ENCODE results near the gene GJD4.
A peak's percentile ranks its signal among the peaks of the same experiment; 100 is the strongest.

The GJD4 gene

DNA sequence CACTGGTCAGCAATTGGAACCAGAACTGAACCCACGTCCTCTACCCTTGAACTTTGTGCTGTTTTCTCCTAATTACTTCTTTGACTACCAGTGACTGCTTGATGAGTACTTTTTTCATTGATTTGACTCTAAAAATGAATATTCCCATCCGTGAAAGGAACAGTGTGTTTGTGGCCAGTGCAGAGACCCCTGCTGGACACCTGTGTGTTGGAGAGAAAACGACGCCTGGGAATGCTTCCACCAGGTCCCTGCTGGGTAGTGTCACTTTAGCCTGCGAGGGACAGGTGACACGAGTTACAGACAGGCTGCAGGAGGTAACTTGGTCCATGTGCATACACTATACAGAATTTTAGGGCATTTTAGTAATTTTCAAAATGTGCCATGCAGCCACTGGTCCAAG is 6.8 kb upstream of the GJD4 start:
- Histone ChIP-seq H3K79me2 (ENCODE audit: insufficient read depth, low read length) (no peaks in the 10 kb centered on the region), H3K9me2 (replicated peaks; ENCODE audit: low read depth, low read length) (no peaks in the 10 kb centered on the region), H4K20me1 (ENCODE audit: insufficient read depth, low read length, poor library complexity, severe bottlenecking) (no peaks in the 10 kb centered on the region), H3K4me2 (ENCODE audit: low read depth, low read length, poor library complexity, severe bottlenecking) (no peak overlapping the region), H3K27me3 (ENCODE audit: insufficient read depth, low read length, poor library complexity, severe bottlenecking) (no peaks in the 10 kb centered on the region), H3K9ac (ENCODE audit: low read depth, low read length, poor library complexity, severe bottlenecking) (no peak overlapping the region), H3K4me1 (ENCODE audit: insufficient read depth, low read length, poor library complexity, severe bottlenecking) (no peaks in the 10 kb centered on the region), H2AFZ (ENCODE audit: low read length) (no peak overlapping the region), H3K4me3 (ENCODE audit: low read length, poor library complexity, severe bottlenecking) (no peak overlapping the region), H3F3A (ENCODE audit: low read depth) (no peaks in the 10 kb centered on the region), H3K36me3 (ENCODE audit: insufficient read depth, low read length) (no peaks in the 10 kb centered on the region), H3K9me3 (ENCODE audit: insufficient read depth, low read depth, low read length) (no peaks in the 10 kb centered on the region)
- TF ChIP-seq, protein P1, sequence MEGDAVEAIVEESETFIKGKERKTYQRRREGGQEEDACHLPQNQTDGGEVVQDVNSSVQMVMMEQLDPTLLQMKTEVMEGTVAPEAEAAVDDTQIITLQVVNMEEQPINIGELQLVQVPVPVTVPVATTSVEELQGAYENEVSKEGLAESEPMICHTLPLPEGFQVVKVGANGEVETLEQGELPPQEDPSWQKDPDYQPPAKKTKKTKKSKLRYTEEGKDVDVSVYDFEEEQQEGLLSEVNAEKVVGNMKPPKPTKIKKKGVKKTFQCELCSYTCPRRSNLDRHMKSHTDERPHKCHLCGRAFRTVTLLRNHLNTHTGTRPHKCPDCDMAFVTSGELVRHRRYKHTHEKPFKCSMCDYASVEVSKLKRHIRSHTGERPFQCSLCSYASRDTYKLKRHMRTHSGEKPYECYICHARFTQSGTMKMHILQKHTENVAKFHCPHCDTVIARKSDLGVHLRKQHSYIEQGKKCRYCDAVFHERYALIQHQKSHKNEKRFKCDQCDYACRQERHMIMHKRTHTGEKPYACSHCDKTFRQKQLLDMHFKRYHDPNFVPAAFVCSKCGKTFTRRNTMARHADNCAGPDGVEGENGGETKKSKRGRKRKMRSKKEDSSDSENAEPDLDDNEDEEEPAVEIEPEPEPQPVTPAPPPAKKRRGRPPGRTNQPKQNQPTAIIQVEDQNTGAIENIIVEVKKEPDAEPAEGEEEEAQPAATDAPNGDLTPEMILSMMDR (conservative IDR thresholded peaks at IDR 0.05; ENCODE audit: low read length): peak; percentile 59
- TF ChIP-seq EZH2phosphoT487 (IDR thresholded peaks at IDR 0.05; ENCODE audit: borderline replicate concordance): no peak

DNA sequence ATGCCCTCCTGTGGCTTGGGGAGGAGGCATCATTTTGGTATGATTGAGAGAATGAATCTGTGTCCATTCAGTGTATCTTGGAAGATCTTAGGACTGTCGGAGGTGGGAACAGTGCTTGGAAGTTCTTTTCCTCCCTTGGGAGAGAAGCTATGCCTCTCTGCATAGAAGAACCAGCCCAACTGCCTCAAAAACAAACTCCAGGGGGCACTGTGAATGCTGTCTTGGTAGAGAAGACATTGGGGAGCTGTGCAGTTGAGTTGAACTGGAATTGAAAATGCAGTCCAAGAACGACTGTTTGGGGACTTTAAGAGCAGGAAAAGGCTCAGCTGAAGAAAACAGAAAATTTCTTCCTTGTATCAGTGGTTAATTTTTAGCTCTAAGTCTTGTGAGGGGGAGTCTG is 4.9 kb upstream of the GJD4 start:
- no peaks in the 10 kb centered on the region for H3K79me2 ChIP-seq (ENCODE audit: insufficient read depth, low read length)
- H2AFZ ChIP-seq (ENCODE audit: low read length): no peak overlapping the region
- no peak overlapping the region for H3K4me2 ChIP-seq (ENCODE audit: low read depth, low read length, poor library complexity, severe bottlenecking)
- H3K4me3 ChIP-seq (ENCODE audit: low read length, poor library complexity, severe bottlenecking): no peak overlapping the region
- no peak overlapping the region for H3K9ac ChIP-seq (ENCODE audit: low read depth, low read length, poor library complexity, severe bottlenecking)
- H4K20me1 ChIP-seq (ENCODE audit: insufficient read depth, low read length, poor library complexity, severe bottlenecking): no peaks in the 10 kb centered on the region
- no peaks in the 10 kb centered on the region for H3K4me1 ChIP-seq (ENCODE audit: insufficient read depth, low read length, poor library complexity, severe bottlenecking)
- H3K27me3 ChIP-seq (ENCODE audit: insufficient read depth, low read length, poor library complexity, severe bottlenecking): no peaks in the 10 kb centered on the region
- no peaks in the 10 kb centered on the region for H3F3A ChIP-seq (ENCODE audit: low read depth)
- H3K9me2 ChIP-seq (replicated peaks; ENCODE audit: low read depth, low read length): no peaks in the 10 kb centered on the region
- no peaks in the 10 kb centered on the region for H3K36me3 ChIP-seq (ENCODE audit: insufficient read depth, low read length)
- TF ChIP-seq, protein P1 (conservative IDR thresholded peaks at IDR 0.05; ENCODE audit: low read length): peak; percentile 53
- TF ChIP-seq EZH2phosphoT487 (IDR thresholded peaks at IDR 0.05; ENCODE audit: borderline replicate concordance): no peak
- no peaks in the 10 kb centered on the region for H3K9me3 ChIP-seq (ENCODE audit: insufficient read depth, low read depth, low read length)

DNA sequence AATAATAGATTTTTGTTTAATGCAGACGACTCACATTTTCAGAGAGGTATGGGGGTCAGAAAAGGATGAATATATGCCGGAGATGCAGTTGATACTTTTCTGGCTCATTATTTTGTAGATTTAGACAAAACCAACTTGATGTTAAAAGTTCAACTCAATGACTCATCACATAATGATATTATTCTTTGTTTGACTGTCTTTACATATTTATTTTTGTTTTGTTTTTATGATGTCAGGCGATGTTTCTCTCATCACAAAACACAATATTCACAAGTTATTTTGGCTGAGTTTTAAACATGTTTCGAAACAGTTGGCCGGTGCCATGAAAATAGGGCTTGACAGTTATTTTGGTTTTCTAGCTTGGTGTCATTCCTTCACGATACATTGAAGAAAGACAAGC is 1.3 kb downstream of the GJD4 start:
- no peak overlapping the region for H3K4me3 ChIP-seq (ENCODE audit: low read length, poor library complexity, severe bottlenecking)
- H3K4me1 ChIP-seq (ENCODE audit: insufficient read depth, low read length, poor library complexity, severe bottlenecking): no peaks in the 10 kb centered on the region
- H2AFZ ChIP-seq (ENCODE audit: low read length): no peak overlapping the region
- TF ChIP-seq, protein P1 (conservative IDR thresholded peaks at IDR 0.05; ENCODE audit: low read length): no peak
- TF ChIP-seq EZH2phosphoT487 (IDR thresholded peaks at IDR 0.05; ENCODE audit: borderline replicate concordance): no peak
- H4K20me1 ChIP-seq (ENCODE audit: insufficient read depth, low read length, poor library complexity, severe bottlenecking): no peaks in the 10 kb centered on the region
- H3K27me3 ChIP-seq (ENCODE audit: insufficient read depth, low read length, poor library complexity, severe bottlenecking): no peaks in the 10 kb centered on the region
- no peaks in the 10 kb centered on the region for H3F3A ChIP-seq (ENCODE audit: low read depth)
- H3K4me2 ChIP-seq (ENCODE audit: low read depth, low read length, poor library complexity, severe bottlenecking): no peak overlapping the region
- H3K36me3 ChIP-seq (ENCODE audit: insufficient read depth, low read length): no peaks in the 10 kb centered on the region
- no peaks in the 10 kb centered on the region; the same call in 1 of the 2 replicates for H3K9me3 ChIP-seq (ENCODE audit: insufficient read depth, low read depth, low read length)
- H3K79me2 ChIP-seq (ENCODE audit: insufficient read depth, low read length): no peaks in the 10 kb centered on the region
- H3K9me2 ChIP-seq (replicated peaks; ENCODE audit: low read depth, low read length): no peaks in the 10 kb centered on the region
- H3K9ac ChIP-seq (ENCODE audit: low read depth, low read length, poor library complexity, severe bottlenecking): no peak overlapping the region
